GM19193 (cell line): ENCODE measurements around the gene GTF2E1.

Experiments
- POLR2A ChIP-seq: IDR thresholded peaks from 4 replicates; pipeline ENCODE4 v1.6.1; 2011; ENCODE audit not compliant: insufficient read depth, insufficient read length; ENCODE audit errors: extremely low read depth

The GTF2E1 gene

GRCh38 chr3:120778776-120779175 lies 36.2 kb downstream of the GTF2E1 start:
- TF ChIP-seq POLR2A: no peak

- peak; percentile 36 for TF ChIP-seq POLR2A
These were observed 38.4 kb downstream of the GTF2E1 start for GRCh38 chr3:120780977-120781376.

GRCh38 chr3:120791010-120791409 lies 48.5 kb downstream of the GTF2E1 start:
- no peak for TF ChIP-seq POLR2A

GRCh38 chr3:120791913-120792312 lies 49.4 kb downstream of the GTF2E1 start:
- no peak for TF ChIP-seq POLR2A

GRCh38 chr3:120793601-120794000 lies 51.1 kb downstream of the GTF2E1 start:
- no peak for TF ChIP-seq POLR2A

- TF ChIP-seq POLR2A: no peak
These were observed 52.6 kb downstream of the GTF2E1 start for GRCh38 chr3:120795017-120795648.

- TF ChIP-seq POLR2A: no peak
These were observed 53.4 kb downstream of the GTF2E1 start for GRCh38 chr3:120795959-120796358.

- no peak for TF ChIP-seq POLR2A
These were observed 54.4 kb downstream of the GTF2E1 start for GRCh38 chr3:120796976-120797375.

- no peak for TF ChIP-seq POLR2A
These were observed 55.3 kb downstream of the GTF2E1 start for GRCh38 chr3:120797857-120798256.

GRCh38 chr3:120798346-120798745 lies 55.8 kb downstream of the GTF2E1 start:
- no peak for TF ChIP-seq POLR2A

- no peak for TF ChIP-seq POLR2A
These were observed 58.1 kb downstream of the GTF2E1 start for GRCh38 chr3:120800625-120801024.

- no peak for TF ChIP-seq POLR2A
These were observed 58.9 kb downstream of the GTF2E1 start for GRCh38 chr3:120801484-120801883.

- no peak for TF ChIP-seq POLR2A
These were observed 60.4 kb downstream of the GTF2E1 start for GRCh38 chr3:120802916-120803315.

- TF ChIP-seq POLR2A: no peak
These were observed 74.2 kb downstream of the GTF2E1 start for GRCh38 chr3:120816728-120817127.

- TF ChIP-seq POLR2A: no peak
These were observed 78.2 kb downstream of the GTF2E1 start for GRCh38 chr3:120820748-120821147.

- no peak for TF ChIP-seq POLR2A
These were observed 78.9 kb downstream of the GTF2E1 start for GRCh38 chr3:120821426-120821825.

- no peak for TF ChIP-seq POLR2A
These were observed 80.6 kb downstream of the GTF2E1 start for GRCh38 chr3:120823156-120823555.

GRCh38 chr3:120824613-120825012 lies 82.1 kb downstream of the GTF2E1 start:
- TF ChIP-seq POLR2A: no peak

GRCh38 chr3:120828796-120829195 lies 86.3 kb downstream of the GTF2E1 start:
- no peak for TF ChIP-seq POLR2A
